Measurements from ENCODE around the gene ZNF407. TPM values are rescaled to one million over a fixed set of nuclear protein-coding genes. Genes with fewer than 3 reads are reported as not detected.

The ZNF407 gene
- total and polyA plus RNA-seq, 2 of the 13 experiments (the other 11 are each of a cell fraction or from before 2014, with no cell fraction given): 2.3 to 8.7 TPM

GRCh38 chr18:74840492-74841167, 243.0 kb downstream of the ZNF407 start (continued):
- TF ChIP-seq ZNF644 (CRISPR knock-in tag; IDR thresholded peaks at IDR 0.05; ENCODE audit: low read depth): peak; percentile 79; the same call in 1 of the 2 replicates
- TF ChIP-seq ZBTB10 (CRISPR knock-in tag; IDR thresholded peaks at IDR 0.05; ENCODE audit: borderline replicate concordance): no peak
- no peak for TF ChIP-seq CAMTA2 (CRISPR knock-in tag; IDR thresholded peaks at IDR 0.05; ENCODE audit: borderline replicate concordance)
- peak; percentile 76 for TF ChIP-seq FOSL2 (CRISPR knock-in tag; IDR thresholded peaks at IDR 0.05)
- no peak for TF ChIP-seq ZNF615 (CRISPR knock-in tag; IDR thresholded peaks at IDR 0.05; ENCODE audit: borderline replicate concordance)
- 0 out of 2 replicates have a peak, but pooled peaks have one; percentile 50 for TF ChIP-seq JUND (CRISPR knock-in tag; IDR thresholded peaks at IDR 0.05)
- no peak for TF ChIP-seq ZBTB46 (CRISPR knock-in tag; IDR thresholded peaks at IDR 0.05; ENCODE audit: borderline replicate concordance)
- TF ChIP-seq NFE2L2 (IDR thresholded peaks at IDR 0.05; ENCODE audit: low read length): no peak
- TF ChIP-seq ZNF335 (CRISPR knock-in tag; IDR thresholded peaks at IDR 0.05): 0 out of 2 replicates have a peak, but pooled peaks have one; percentile 34
- peak; percentile 86 for TF ChIP-seq JUN (CRISPR knock-in tag; IDR thresholded peaks at IDR 0.05)
- no peak for TF ChIP-seq ZNF773 (CRISPR knock-in tag; IDR thresholded peaks at IDR 0.05; ENCODE audit: borderline replicate concordance)
- peak; percentile 63 for TF ChIP-seq FOXP4 (CRISPR knock-in tag; IDR thresholded peaks at IDR 0.05)
- TF ChIP-seq ZNF577 (CRISPR knock-in tag; IDR thresholded peaks at IDR 0.05; ENCODE audit: borderline replicate concordance, low read depth): no peak
- peak; percentile 62; the same call in 1 of the 2 replicates for TF ChIP-seq SKIL (CRISPR knock-in tag; IDR thresholded peaks at IDR 0.05; ENCODE audit: borderline replicate concordance)
- 0 out of 2 replicates have a peak, but pooled peaks have one; percentile 17 for TF ChIP-seq ATF7 (IDR thresholded peaks at IDR 0.05)
- TF ChIP-seq ATF7 (CRISPR knock-in tag; IDR thresholded peaks at IDR 0.05): no peak
- TF ChIP-seq HNRNPK (IDR thresholded peaks at IDR 0.05; ENCODE audit: low read depth, low read length, poor library complexity, severe bottlenecking): no peak
- TF ChIP-seq ZNF567 (CRISPR knock-in tag; IDR thresholded peaks at IDR 0.05; ENCODE audit: borderline replicate concordance): no peak
- peak; percentile 40; the same call in 1 of the 2 replicates for TF ChIP-seq CREM (IDR thresholded peaks at IDR 0.05)
- no peak for TF ChIP-seq CREM (CRISPR knock-in tag; IDR thresholded peaks at IDR 0.05)
- TF ChIP-seq PHF8 (CRISPR knock-in tag; IDR thresholded peaks at IDR 0.05): no peak
